CD14-positive monocyte (primary cell): ENCODE measurements around the gene COPS3. TPM values are rescaled to one million over a fixed set of nuclear protein-coding genes. Genes with fewer than 3 reads are reported as not detected.

Experiments used
- DNase-seq, 3 donors: peaks; one replicate each; pipeline ENCODE4 v3.0.0-alpha.2; 2011 to 2022
- H2AFZ ChIP-seq: 2 replicates; pipeline ENCODE4 v1.6.0; 2012; ENCODE audit warnings: mild to moderate bottlenecking, low read depth, low read length, inconsistent platforms; ENCODE audit not compliant: insufficient read depth, poor library complexity, severe bottlenecking
- H3K27ac ChIP-seq, 2 donors: 1 replicate in 1 of 2; 2 replicates in 1 of 2; pipeline ENCODE4 v1.5.1; 2012 to 2013; ENCODE audit warnings: low read length in 2 of 2, control low read depth in 1 of 2, inconsistent platforms in 1 of 2, low read depth in 1 of 2, mild to moderate bottlenecking in 1 of 2
- H3K27me3 ChIP-seq, 2 donors: one replicate each; pipeline versions ENCODE4 v1.6.0 to v1.6.1; 2011 to 2013; ENCODE audit warnings: low read length in 2 of 2; ENCODE audit not compliant: control insufficient read depth in 2 of 2, insufficient read depth in 2 of 2
- H3K36me3 ChIP-seq, 2 donors: replicated peaks in 1 of 2; 1 replicate in 1 of 2; 2 replicates in 1 of 2; pipeline versions ENCODE4 v1.5.1 to v1.6.1; 2012 to 2013; ENCODE audit warnings: low read length in 2 of 2, control low read depth in 1 of 2, inconsistent platforms in 1 of 2, mild to moderate bottlenecking in 1 of 2; ENCODE audit not compliant: insufficient read depth in 2 of 2, control insufficient read depth in 1 of 2
- H3K4me1 ChIP-seq, 2 donors: 1 replicate in 1 of 2; 2 replicates in 1 of 2; pipeline versions ENCODE4 v1.5.1 to v1.6.1; 2012 to 2013; ENCODE audit warnings: low read length in 2 of 2, control low read depth in 1 of 2, inconsistent platforms in 1 of 2, mild to moderate bottlenecking in 1 of 2, moderate library complexity in 1 of 2; ENCODE audit not compliant: insufficient read depth in 2 of 2, control insufficient read depth in 1 of 2
- H3K4me2 ChIP-seq: replicated peaks from 2 replicates; pipeline ENCODE3; 2012; ENCODE audit warnings: low read length, moderate library complexity, mild to moderate bottlenecking; ENCODE audit not compliant: poor library complexity, severe bottlenecking; ENCODE audit errors: extremely low read depth
- H3K4me3 ChIP-seq, 3 experiments: fragments of 200-600 bp in 1 of 3; sonication (generic) in 1 of 3; replicated peaks in 1 of 3; 1 replicate in 2 of 3; 2 replicates in 1 of 3; pipeline ENCODE4 v1.5.1; 2011 to 2013; ENCODE audit warnings: low read length in 3 of 3, mild to moderate bottlenecking in 3 of 3, control low read depth in 2 of 3, low read depth in 2 of 3, inconsistent platforms in 1 of 3, moderate library complexity in 1 of 3
- H3K79me2 ChIP-seq: 2 replicates; pipeline ENCODE4 v1.6.0; 2012; ENCODE audit warnings: mild to moderate bottlenecking, control low read depth, inconsistent platforms, low read length, moderate library complexity; ENCODE audit not compliant: insufficient read depth
- H3K9ac ChIP-seq: 2 replicates; pipeline ENCODE4 v1.6.0; 2017; ENCODE audit warnings: low read length, mild to moderate bottlenecking; ENCODE audit not compliant: insufficient read depth, poor library complexity, severe bottlenecking
- H3K9me3 ChIP-seq, 2 donors: replicated peaks in 1 of 2; 1 replicate in 1 of 2; 2 replicates in 1 of 2; pipeline versions ENCODE4 v1.5.1 to v1.6.1; 2012 to 2013; ENCODE audit warnings: low read length in 2 of 2, control low read depth in 1 of 2; ENCODE audit not compliant: control insufficient read depth in 1 of 2, insufficient read depth in 1 of 2
- H4K20me1 ChIP-seq: 2 replicates; pipeline ENCODE4 v1.6.0; 2012; ENCODE audit warnings: mild to moderate bottlenecking, low read length, control low read depth, moderate library complexity; ENCODE audit not compliant: insufficient read depth
- H3K27ac Mint-ChIP-seq, 7 donors: one replicate each; pipeline ENCODE4 v1.8.0; 2020; ENCODE audit warnings: mild to moderate bottlenecking in 7 of 7, mixed read lengths in 7 of 7, moderate library complexity in 6 of 7, inconsistent platforms in 2 of 7
- H3K27me3 Mint-ChIP-seq, 3 donors: one replicate each; pipeline ENCODE4 v1.8.0; 2021 to 2022; ENCODE audit warnings: low read depth in 3 of 3, mild to moderate bottlenecking in 3 of 3, mixed read lengths in 3 of 3, moderate library complexity in 3 of 3, inconsistent platforms in 1 of 3
- H3K36me3 Mint-ChIP-seq, 2 donors: one replicate each; pipeline ENCODE4 v1.8.0; 2020; ENCODE audit warnings: mixed read lengths in 2 of 2, inconsistent platforms in 1 of 2, mild to moderate bottlenecking in 1 of 2
- H3K4me1 Mint-ChIP-seq: one replicate; pipeline ENCODE4 v1.8.0; 2020; ENCODE audit warnings: mild to moderate bottlenecking, mixed read lengths
- H3K4me3 Mint-ChIP-seq, 2 donors: one replicate each; pipeline ENCODE4 v1.8.0; 2020; ENCODE audit warnings: mild to moderate bottlenecking in 2 of 2, mixed read lengths in 2 of 2, moderate library complexity in 1 of 2
- H3K9me3 Mint-ChIP-seq, 7 donors: one replicate each; pipeline ENCODE4 v1.8.0; 2020 to 2022; ENCODE audit warnings: mixed read lengths in 7 of 7, mild to moderate bottlenecking in 6 of 7, moderate library complexity in 6 of 7, inconsistent platforms in 2 of 7
- WGBS: methylation state at CpG from one replicate; pipeline ENCODE4 v1.1.5; 2013; ENCODE audit warnings: missing lambda C conversion rate; ENCODE audit not compliant: insufficient coverage; 5-methylcytosine and 5-hydroxymethylcytosine counted together
- intact Hi-C, 2 donors: fragments of 100-400 bp; cut with micrococcal nuclease; formaldehyde crosslinking; loops; one replicate each; pipeline versions ENCODE4 v1.15.0 to v1.15.1; 2023
- polyA plus RNA-seq, 3 donors: library from polyadenylated mRNA; depleted of rRNA in 1 of 3; unstranded in 2 of 3; stranded (reverse) in 1 of 3; fragments of 300-500 nt in 2 of 3; fragments of >200 nt in 1 of 3; fragmentation: Illumina TruSeq in 2 of 3; gene quantifications; 1 replicate in 2 of 3; 2 replicates in 1 of 3; pipeline ENCODE4 v1.2.3, GENCODE V29; 2012 to 2021
- TF ChIP-seq, protein P1 (sequence below): fragments of 200-600 bp; IDR thresholded peaks from one replicate; pipeline ENCODE4 v1.8.0; 2022; ENCODE audit warnings: antibody characterized with exemption, mild to moderate bottlenecking

The COPS3 gene
- polyA plus RNA-seq, 3 donors = 47.6 to 122 (median 117) TPM

DNA sequence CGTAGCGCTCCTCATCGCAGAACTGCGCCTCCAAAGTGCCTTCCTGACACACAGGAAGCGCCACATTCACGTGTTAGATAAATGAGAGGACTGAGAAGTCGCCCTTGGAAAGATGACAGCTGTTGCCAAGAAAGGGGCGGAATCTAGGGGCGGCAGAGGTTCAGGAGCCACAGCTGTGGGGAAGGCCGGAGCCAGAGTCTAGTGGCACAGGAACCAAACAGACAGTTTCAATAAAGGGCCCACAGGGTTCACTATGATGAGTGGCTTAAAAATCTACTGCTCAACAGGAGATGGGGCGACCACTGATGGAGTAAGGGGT lies 48.8 kb downstream of the COPS3 start:
- Histone ChIP-seq H3K27ac (no peak overlapping the region), H3K9ac (no peak overlapping the region), H2AFZ (no peak overlapping the region), H3K9me3 (no peaks in the 10 kb centered on the region), H3K27me3 (no peaks in the 10 kb centered on the region), H3K79me2 (peaks cover 53% of the 10 kb centered on the region), H4K20me1 (peaks cover 83% of the 10 kb centered on the region), H3K36me3 (peaks cover 56 to 59% of the 10 kb centered on the region in 2 donors), H3K4me3 (no peak overlapping the region), H3K4me1 (peaks cover 15 to 17% of the 10 kb centered on the region in 2 donors), H3K4me2 (no peak overlapping the region)
- 97% methylated on average over 11 of the region's 11 CpGs for WGBS
- peaks cover 52 to 60% of the 10 kb centered on the region in 2 donors for H3K36me3 Mint-ChIP-seq
- TF ChIP-seq, protein P1, sequence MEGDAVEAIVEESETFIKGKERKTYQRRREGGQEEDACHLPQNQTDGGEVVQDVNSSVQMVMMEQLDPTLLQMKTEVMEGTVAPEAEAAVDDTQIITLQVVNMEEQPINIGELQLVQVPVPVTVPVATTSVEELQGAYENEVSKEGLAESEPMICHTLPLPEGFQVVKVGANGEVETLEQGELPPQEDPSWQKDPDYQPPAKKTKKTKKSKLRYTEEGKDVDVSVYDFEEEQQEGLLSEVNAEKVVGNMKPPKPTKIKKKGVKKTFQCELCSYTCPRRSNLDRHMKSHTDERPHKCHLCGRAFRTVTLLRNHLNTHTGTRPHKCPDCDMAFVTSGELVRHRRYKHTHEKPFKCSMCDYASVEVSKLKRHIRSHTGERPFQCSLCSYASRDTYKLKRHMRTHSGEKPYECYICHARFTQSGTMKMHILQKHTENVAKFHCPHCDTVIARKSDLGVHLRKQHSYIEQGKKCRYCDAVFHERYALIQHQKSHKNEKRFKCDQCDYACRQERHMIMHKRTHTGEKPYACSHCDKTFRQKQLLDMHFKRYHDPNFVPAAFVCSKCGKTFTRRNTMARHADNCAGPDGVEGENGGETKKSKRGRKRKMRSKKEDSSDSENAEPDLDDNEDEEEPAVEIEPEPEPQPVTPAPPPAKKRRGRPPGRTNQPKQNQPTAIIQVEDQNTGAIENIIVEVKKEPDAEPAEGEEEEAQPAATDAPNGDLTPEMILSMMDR = no peak
- H3K4me3 Mint-ChIP-seq = no peak overlapping the region
- peak overlapping the region in 1 of 7 donors; percentile 21 for H3K27ac Mint-ChIP-seq
- peaks cover 0 to 2% (median 0%) of the 10 kb centered on the region in 7 donors for H3K9me3 Mint-ChIP-seq
- DNase-seq = no peak
- intact Hi-C loops = loop anchor here in 1 of 2 donors (10.0 kb wide), 1 partner anchor 187 kb away; the partner anchor contains the start of gene MPRIP
- H3K27me3 Mint-ChIP-seq = no peaks in the 10 kb centered on the region
- peaks cover 16% of the 10 kb centered on the region for H3K4me1 Mint-ChIP-seq

DNA sequence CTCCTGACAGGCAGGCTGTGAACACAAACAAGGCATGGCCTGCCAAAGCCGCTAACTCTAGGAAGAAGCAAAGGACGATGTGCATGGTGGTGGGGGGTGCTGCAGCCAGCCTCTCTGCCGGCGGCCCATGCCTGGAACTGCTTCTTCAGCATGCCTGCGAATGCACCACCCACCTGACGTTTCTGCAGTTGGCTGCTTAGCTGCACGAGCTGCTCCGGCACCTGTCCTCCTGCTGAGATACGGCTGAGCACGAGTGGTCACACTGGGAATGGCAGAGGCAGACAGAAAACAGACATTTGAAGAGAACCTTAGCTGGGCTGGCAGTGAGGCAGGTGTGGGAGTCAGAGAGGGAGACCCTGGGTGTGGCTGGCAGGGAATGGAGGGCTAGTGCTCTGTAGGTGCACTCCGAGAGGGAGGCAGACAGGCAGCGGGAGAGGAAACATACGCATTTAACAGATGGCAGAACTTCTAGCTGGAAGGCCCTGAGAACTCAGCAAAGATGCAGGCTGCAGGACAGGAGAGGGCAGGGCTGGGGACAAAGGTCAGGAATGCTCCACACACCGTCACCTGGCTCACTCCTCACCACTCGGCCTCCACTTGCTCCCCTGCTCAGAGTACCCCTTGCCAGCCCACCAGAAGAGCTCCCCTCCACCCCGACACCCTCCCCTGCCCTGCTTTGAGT lies 49.3 kb downstream of the COPS3 start:
- H2AFZ ChIP-seq = no peak overlapping the region
- no peaks in the 10 kb centered on the region for H3K27me3 ChIP-seq
- no peak overlapping the region for H3K9ac ChIP-seq
- Mint-ChIP-seq H3K27ac (peak overlapping the region in 2 of 7 donors; percentile 37 to 43), H3K4me1 (peaks cover 16% of the 10 kb centered on the region), H3K27me3 (no peaks in the 10 kb centered on the region), H3K9me3 (peaks cover 0 to 2% (median 0%) of the 10 kb centered on the region in 7 donors), H3K36me3 (peaks cover 57 to 65% of the 10 kb centered on the region in 2 donors), H3K4me3 (no peak overlapping the region)
- H3K9me3 ChIP-seq = no peaks in the 10 kb centered on the region
- H3K4me2 ChIP-seq = no peak overlapping the region
- intact Hi-C loops = loop anchor here in 1 of 2 donors (10.0 kb wide), 1 partner anchor 187 kb away; the partner anchor contains the start of gene MPRIP
- H3K36me3 ChIP-seq = peaks cover 61 to 64% of the 10 kb centered on the region in 2 donors
- H3K4me3 ChIP-seq = no peak overlapping the region
- H3K79me2 ChIP-seq = peaks cover 51% of the 10 kb centered on the region
- TF ChIP-seq, protein P1 = no peak
- DNase-seq = no peak
- peaks cover 15 to 17% of the 10 kb centered on the region in 2 donors for H3K4me1 ChIP-seq
- no peak overlapping the region for H3K27ac ChIP-seq
- WGBS = 100% methylated on average over 12 of the region's 16 CpGs
- peaks cover 88% of the 10 kb centered on the region for H4K20me1 ChIP-seq
